ENCODE measurements around the gene PATJ.
A peak's percentile ranks its signal among the peaks of the same experiment; 100 is the strongest.
"Not testable (repeated sequence)": the region's sequence is repeated elsewhere in the genome, so short reads cannot be mapped to it uniquely, and the experiment has no call there.

PATJ gene

GRCh38 chr1:61956016-61956645 is 213.9 kb downstream of the PATJ start:
- TF ChIP-seq CTCF (IDR thresholded peaks at IDR 0.05; ENCODE audit: insufficient read depth, missing control alignments), result no peak
- DNase-seq (ENCODE audit: insufficient read length, low spot score) (no peak), FAIRE-seq (no peak)

GRCh38 chr1:61956784-61957183 is 214.5 kb downstream of the PATJ start:
- peak; percentile 32 for FAIRE-seq
- no peak for DNase-seq (ENCODE audit: insufficient read length, low spot score)
- TF ChIP-seq CTCF (IDR thresholded peaks at IDR 0.05; ENCODE audit: insufficient read depth, missing control alignments), result no peak

GRCh38 chr1:61961009-61961408 is 218.7 kb downstream of the PATJ start:
- TF ChIP-seq CTCF (IDR thresholded peaks at IDR 0.05; ENCODE audit: insufficient read depth, missing control alignments), result no peak

GRCh38 chr1:61962631-61963030 is 220.4 kb downstream of the PATJ start:
- TF ChIP-seq CTCF (IDR thresholded peaks at IDR 0.05; ENCODE audit: insufficient read depth, missing control alignments), result no peak
- DNase-seq (ENCODE audit: insufficient read length, low spot score), result no peak
- no peak for FAIRE-seq

More at GRCh38 chr1:61961009-61961408, 218.7 kb downstream of the PATJ start:
- FAIRE-seq, result no peak
- no peak for DNase-seq (ENCODE audit: insufficient read length, low spot score)

GRCh38 chr1:61966450-61967225 is 224.4 kb downstream of the PATJ start:
- not testable (repeated sequence) for DNase-seq (ENCODE audit: insufficient read length, low spot score); FAIRE-seq

- TF ChIP-seq CTCF (IDR thresholded peaks at IDR 0.05; ENCODE audit: insufficient read depth, missing control alignments), result no peak
- FAIRE-seq (no peak), DNase-seq (ENCODE audit: insufficient read length, low spot score) (no peak)
These were observed 225.5 kb downstream of the PATJ start for GRCh38 chr1:61967750-61968149.

GRCh38 chr1:61968869-61969268 is 226.6 kb downstream of the PATJ start:
- FAIRE-seq (no peak), DNase-seq (ENCODE audit: insufficient read length, low spot score) (no peak)
- no peak for TF ChIP-seq CTCF (IDR thresholded peaks at IDR 0.05; ENCODE audit: insufficient read depth, missing control alignments)
